Measurements from ENCODE around the gene IMP4. TPM values are rescaled to one million over a fixed set of nuclear protein-coding genes. Genes with fewer than 3 reads are reported as not detected.

The IMP4 gene
- total RNA-seq, 1 donor = 55.7 TPM

- H2AFZ ChIP-seq (ENCODE audit: low read length) = no peak overlapping the region
- peaks cover 41% of the 10 kb centered on the region for H3K79me2 ChIP-seq (ENCODE audit: insufficient read depth, low read length)
- H3K27ac ChIP-seq (ENCODE audit: low read depth, low read length) = no peak overlapping the region
- H3K27me3 ChIP-seq (ENCODE audit: insufficient read depth, low read length) = no peaks in the 10 kb centered on the region
- H3K4me1 ChIP-seq (ENCODE audit: insufficient read depth, low read length) = no peaks in the 10 kb centered on the region
- H4K20me1 ChIP-seq (ENCODE audit: insufficient read depth, low read length) = peaks cover 19% of the 10 kb centered on the region
- no peak for DNase-seq (ENCODE audit: insufficient read length, low spot score, missing footprints)
- no peaks in the 10 kb centered on the region for H3K9me3 ChIP-seq (ENCODE audit: low read depth, low read length)
- peaks cover 3% of the 10 kb centered on the region for H3K36me3 ChIP-seq (ENCODE audit: insufficient read depth, low read length)
- no peak overlapping the region for H3K4me2 ChIP-seq (ENCODE audit: insufficient read depth, low read length)
- no peak for TF ChIP-seq CTCF (IDR thresholded peaks at IDR 0.05; ENCODE audit: extremely low read depth, low read depth, low read length)
- H3K4me3 ChIP-seq (ENCODE audit: insufficient read depth, low read length) = no peak overlapping the region
Observed at GRCh38 chr2:130381619-130382018, 38.9 kb downstream of the IMP4 start.

- H3K27ac ChIP-seq (ENCODE audit: low read depth, low read length) = no peak overlapping the region
- no peak overlapping the region for H3K4me2 ChIP-seq (ENCODE audit: insufficient read depth, low read length)
- no peak for DNase-seq (ENCODE audit: insufficient read length, low spot score, missing footprints)
- no peaks in the 10 kb centered on the region for H3K27me3 ChIP-seq (ENCODE audit: insufficient read depth, low read length)
- H2AFZ ChIP-seq (ENCODE audit: low read length) = no peak overlapping the region
- no peak for TF ChIP-seq CTCF (IDR thresholded peaks at IDR 0.05; ENCODE audit: extremely low read depth, low read depth, low read length)
- no peaks in the 10 kb centered on the region for H3K36me3 ChIP-seq (ENCODE audit: insufficient read depth, low read length)
- no peaks in the 10 kb centered on the region for H3K4me1 ChIP-seq (ENCODE audit: insufficient read depth, low read length)
- no peak overlapping the region for H3K4me3 ChIP-seq (ENCODE audit: insufficient read depth, low read length)
- H3K9me3 ChIP-seq (ENCODE audit: low read depth, low read length) = no peaks in the 10 kb centered on the region
- H4K20me1 ChIP-seq (ENCODE audit: insufficient read depth, low read length) = peaks cover 16% of the 10 kb centered on the region
- peaks cover 34% of the 10 kb centered on the region for H3K79me2 ChIP-seq (ENCODE audit: insufficient read depth, low read length)
Observed at GRCh38 chr2:130382313-130382917, 39.7 kb downstream of the IMP4 start.

- Histone ChIP-seq H2AFZ (ENCODE audit: low read length) (no peak overlapping the region), H3K4me2 (ENCODE audit: insufficient read depth, low read length) (no peak overlapping the region), H3K9me3 (ENCODE audit: low read depth, low read length) (no peaks in the 10 kb centered on the region), H3K4me3 (ENCODE audit: insufficient read depth, low read length) (no peak overlapping the region), H4K20me1 (ENCODE audit: insufficient read depth, low read length) (peaks cover 4% of the 10 kb centered on the region), H3K4me1 (ENCODE audit: insufficient read depth, low read length) (peaks cover 2% of the 10 kb centered on the region), H3K27me3 (ENCODE audit: insufficient read depth, low read length) (no peaks in the 10 kb centered on the region), H3K36me3 (ENCODE audit: insufficient read depth, low read length) (no peaks in the 10 kb centered on the region), H3K27ac (ENCODE audit: low read depth, low read length) (no peak overlapping the region), H3K79me2 (ENCODE audit: insufficient read depth, low read length) (peaks cover 8% of the 10 kb centered on the region)
- TF ChIP-seq CTCF (IDR thresholded peaks at IDR 0.05; ENCODE audit: extremely low read depth, low read depth, low read length) = no peak
- DNase-seq (ENCODE audit: insufficient read length, low spot score, missing footprints) = no peak
Observed at GRCh38 chr2:130385709-130386108, 43.0 kb downstream of the IMP4 start.

- Histone ChIP-seq H3K79me2 (ENCODE audit: insufficient read depth, low read length) (peaks cover 3% of the 10 kb centered on the region), H3K36me3 (ENCODE audit: insufficient read depth, low read length) (no peaks in the 10 kb centered on the region), H3K27me3 (ENCODE audit: insufficient read depth, low read length) (no peaks in the 10 kb centered on the region), H3K4me3 (ENCODE audit: insufficient read depth, low read length) (no peak overlapping the region), H3K9me3 (ENCODE audit: low read depth, low read length) (no peaks in the 10 kb centered on the region), H3K27ac (ENCODE audit: low read depth, low read length) (no peak overlapping the region), H3K4me1 (ENCODE audit: insufficient read depth, low read length) (peaks cover 9% of the 10 kb centered on the region), H4K20me1 (ENCODE audit: insufficient read depth, low read length) (peaks cover 4% of the 10 kb centered on the region), H2AFZ (ENCODE audit: low read length) (no peak overlapping the region), H3K4me2 (ENCODE audit: insufficient read depth, low read length) (no peak overlapping the region)
- no peak for DNase-seq (ENCODE audit: insufficient read length, low spot score, missing footprints)
- TF ChIP-seq CTCF (IDR thresholded peaks at IDR 0.05; ENCODE audit: extremely low read depth, low read depth, low read length) = no peak
Observed at GRCh38 chr2:130387071-130387400, 44.3 kb downstream of the IMP4 start.

Data from osteoblast (primary cell).